ENCODE data around the gene APP.

DNA sequence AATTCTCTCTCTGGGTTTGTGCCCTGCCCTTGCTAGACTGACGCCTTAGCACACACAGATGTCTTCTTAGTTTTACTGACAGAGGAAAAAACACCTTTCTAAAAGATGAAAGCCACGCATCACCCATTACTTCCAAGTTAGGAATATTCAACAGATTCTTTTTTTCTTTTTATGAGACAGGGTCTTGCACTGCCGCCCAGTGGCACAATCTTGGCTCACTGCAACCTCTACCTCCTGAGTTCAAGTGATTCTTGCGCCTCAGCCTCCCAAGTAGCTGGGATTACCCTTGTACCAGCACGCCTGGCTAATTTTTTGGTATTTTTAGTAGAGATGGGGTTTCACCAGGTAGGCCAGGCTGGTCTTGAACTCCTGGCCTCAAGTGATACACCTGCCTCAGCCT is 169.2 kb downstream of the APP start:
- TF ChIP-seq, protein P1, sequence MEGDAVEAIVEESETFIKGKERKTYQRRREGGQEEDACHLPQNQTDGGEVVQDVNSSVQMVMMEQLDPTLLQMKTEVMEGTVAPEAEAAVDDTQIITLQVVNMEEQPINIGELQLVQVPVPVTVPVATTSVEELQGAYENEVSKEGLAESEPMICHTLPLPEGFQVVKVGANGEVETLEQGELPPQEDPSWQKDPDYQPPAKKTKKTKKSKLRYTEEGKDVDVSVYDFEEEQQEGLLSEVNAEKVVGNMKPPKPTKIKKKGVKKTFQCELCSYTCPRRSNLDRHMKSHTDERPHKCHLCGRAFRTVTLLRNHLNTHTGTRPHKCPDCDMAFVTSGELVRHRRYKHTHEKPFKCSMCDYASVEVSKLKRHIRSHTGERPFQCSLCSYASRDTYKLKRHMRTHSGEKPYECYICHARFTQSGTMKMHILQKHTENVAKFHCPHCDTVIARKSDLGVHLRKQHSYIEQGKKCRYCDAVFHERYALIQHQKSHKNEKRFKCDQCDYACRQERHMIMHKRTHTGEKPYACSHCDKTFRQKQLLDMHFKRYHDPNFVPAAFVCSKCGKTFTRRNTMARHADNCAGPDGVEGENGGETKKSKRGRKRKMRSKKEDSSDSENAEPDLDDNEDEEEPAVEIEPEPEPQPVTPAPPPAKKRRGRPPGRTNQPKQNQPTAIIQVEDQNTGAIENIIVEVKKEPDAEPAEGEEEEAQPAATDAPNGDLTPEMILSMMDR (conservative IDR thresholded peaks at IDR 0.05; ENCODE audit: low read length): peak; percentile 67
- TF ChIP-seq EZH2phosphoT487 (IDR thresholded peaks at IDR 0.05; ENCODE audit: borderline replicate concordance, low read depth, low read length): no peak
